B cell (primary cell): ENCODE data around the gene SLC2A6. TPM values are rescaled to one million over a fixed set of nuclear protein-coding genes. Genes with fewer than 3 reads are reported as not detected.

Experiments used
- ATAC-seq: fragments of 200-7000 bp; cut with Tn5 transposase; one replicate; pipeline ENCODE4 v1.10.0; 2021; ENCODE audit warnings: low read depth, mild to moderate bottlenecking, moderate number of reproducible peaks, moderate library complexity
- CTCF ChIA-PET: fragments of 350-600 bp; sonication (Branson Sonifier 250); formaldehyde crosslinking; loops from one replicate; lab custom pipeline; 2021; ENCODE audit warnings: antibody characterized with exemption, inconsistent platforms; lab: Charles Lee
- POLR2A ChIA-PET: fragments of 350-600 bp; sonication (Branson Sonifier 250); formaldehyde crosslinking; loops from one replicate; lab custom pipeline; 2021; ENCODE audit warnings: antibody characterized with exemption; lab: Charles Lee
- DNase-seq: peaks from one replicate; pipeline ENCODE4 v3.0.0; 2013
- H2AFZ ChIP-seq: 2 replicates; pipeline ENCODE4 v1.6.1; 2012; ENCODE audit warnings: mild to moderate bottlenecking, low read depth, low read length; ENCODE audit not compliant: insufficient read depth, poor library complexity, severe bottlenecking
- H3K27ac ChIP-seq, 2 donors: 1 replicate in 1 of 2; 2 replicates in 1 of 2; pipeline ENCODE4 v1.5.1; 2012 to 2013; ENCODE audit warnings: low read length in 2 of 2, mild to moderate bottlenecking in 2 of 2, moderate library complexity in 1 of 2
- H3K27me3 ChIP-seq, 4 experiments: fragments of 200-600 bp in 1 of 4; sonication (generic) in 1 of 4; replicated peaks in 1 of 4; 1 replicate in 2 of 4; 2 replicates in 2 of 4; pipeline versions ENCODE4 v1.6.1 to v1.7.0; 2013 to 2016; ENCODE audit warnings: low read length in 3 of 4, mild to moderate bottlenecking in 2 of 4, mixed read lengths in 1 of 4, moderate library complexity in 1 of 4; ENCODE audit not compliant: insufficient read depth in 4 of 4, control insufficient read depth in 3 of 4; ENCODE audit errors: control extremely low read depth in 1 of 4
- H3K36me3 ChIP-seq, 2 experiments: replicated peaks in 1 of 2; 1 replicate in 1 of 2; 2 replicates in 1 of 2; pipeline versions ENCODE4 v1.6.1 to v1.7.1; 2013; ENCODE audit warnings: low read length in 1 of 2; ENCODE audit not compliant: insufficient read depth in 2 of 2, control insufficient read depth in 1 of 2; ENCODE audit errors: control extremely low read depth in 1 of 2, extremely low read depth in 1 of 2
- H3K4me1 ChIP-seq, 2 donors: fragments of 200-600 bp in 1 of 2; sonication (generic) in 1 of 2; 1 replicate in 1 of 2; 2 replicates in 1 of 2; pipeline versions ENCODE4 v1.5.1 to v1.6.1; 2013 to 2017; ENCODE audit warnings: low read length in 2 of 2; ENCODE audit not compliant: control insufficient read depth in 2 of 2, insufficient read depth in 2 of 2
- H3K4me2 ChIP-seq: replicated peaks from 2 replicates; pipeline ENCODE3; 2012; ENCODE audit warnings: mild to moderate bottlenecking, low read depth, low read length; ENCODE audit not compliant: poor library complexity, severe bottlenecking
- H3K4me3 ChIP-seq, 5 experiments: fragments of 200-600 bp in 1 of 5; sonication (generic) in 1 of 5; 1 replicate in 3 of 5; 2 replicates in 2 of 5; pipeline versions ENCODE4 v1.5.1 to v1.7.0; 2011 to 2016; ENCODE audit warnings: low read length in 4 of 5, mild to moderate bottlenecking in 4 of 5, low read depth in 2 of 5, control low read depth in 1 of 5, moderate library complexity in 1 of 5; ENCODE audit not compliant: insufficient read depth in 1 of 5; ENCODE audit errors: control extremely low read depth in 1 of 5, extremely low read depth in 1 of 5
- H3K79me2 ChIP-seq: fragments of 200-600 bp; sonication (generic); one replicate; pipeline ENCODE4 v1.6.0; 2016; ENCODE audit warnings: low read length; ENCODE audit not compliant: control insufficient read depth, insufficient read depth
- H3K9ac ChIP-seq: fragments of 200-600 bp; sonication (generic); 2 replicates; pipeline ENCODE4 v1.6.1; 2017; ENCODE audit warnings: mild to moderate bottlenecking, low read length, moderate library complexity
- H3K9me3 ChIP-seq, 3 donors: one replicate each; pipeline versions ENCODE4 v1.6.1 to v1.7.1; 2013; ENCODE audit warnings: low read length in 2 of 3; ENCODE audit not compliant: control insufficient read depth in 2 of 3, insufficient read depth in 1 of 3; ENCODE audit errors: control extremely low read depth in 1 of 3
- H4K20me1 ChIP-seq: 2 replicates; pipeline ENCODE4 v1.6.0; 2012; ENCODE audit warnings: mild to moderate bottlenecking, low read length; ENCODE audit not compliant: insufficient read depth, control insufficient read depth, poor library complexity, severe bottlenecking
- H3K27ac Mint-ChIP-seq: one replicate; pipeline ENCODE4 v1.8.0; 2021; ENCODE audit warnings: mixed read lengths
- H3K27me3 Mint-ChIP-seq: one replicate; pipeline ENCODE4 v1.8.0; 2021; ENCODE audit warnings: mixed read lengths
- H3K4me1 Mint-ChIP-seq: one replicate; pipeline ENCODE4 v1.8.0; 2021; ENCODE audit warnings: mixed read lengths
- H3K4me3 Mint-ChIP-seq: one replicate; pipeline ENCODE4 v1.8.0; 2021; ENCODE audit warnings: mixed read lengths
- H3K9me3 Mint-ChIP-seq: one replicate; pipeline ENCODE4 v1.8.0; 2022; ENCODE audit warnings: mixed read lengths; ENCODE audit not compliant: insufficient read depth
- EZH2 ChIP-seq: IDR thresholded peaks from 2 replicates; pipeline ENCODE4 v1.6.1; 2012; ENCODE audit warnings: borderline replicate concordance, low read depth, mild to moderate bottlenecking, moderate library complexity, low read length; ENCODE audit not compliant: insufficient read depth, poor library complexity, severe bottlenecking
- WGBS: methylation state at CpG from one replicate; pipeline ENCODE4 v1.1.5; 2013; ENCODE audit warnings: missing lambda C conversion rate; ENCODE audit not compliant: insufficient coverage; 5-methylcytosine and 5-hydroxymethylcytosine counted together
- intact Hi-C: fragments of 100-400 bp; cut with micrococcal nuclease; formaldehyde crosslinking; loops from one replicate; pipeline ENCODE4 v1.10.0; 2022
- polyA plus RNA-seq: library from polyadenylated mRNA; depleted of rRNA; stranded (reverse); fragments of >200 nt; gene quantifications from 2 replicates; pipeline ENCODE4 v1.2.3, GENCODE V29; 2012
- total RNA-seq, 2 donors: library from RNA; stranded (reverse); fragments of 120-200 nt in 1 of 2; gene quantifications; 1 replicate in 1 of 2; 2 replicates in 1 of 2; pipeline versions ENCODE4 v1.2.3 to v1.2.4, GENCODE V29; 2013 to 2022
- TF ChIP-seq, protein P1 (sequence below): fragments of 200-600 bp; IDR thresholded peaks from one replicate; pipeline ENCODE4 v1.8.0; 2022; ENCODE audit warnings: antibody characterized with exemption, mild to moderate bottlenecking

The SLC2A6 gene
- total and polyA plus RNA-seq, 2 donors (not counting 1 experiment from before 2014, with no cell fraction given): 51.8 to 108 TPM

DNA sequence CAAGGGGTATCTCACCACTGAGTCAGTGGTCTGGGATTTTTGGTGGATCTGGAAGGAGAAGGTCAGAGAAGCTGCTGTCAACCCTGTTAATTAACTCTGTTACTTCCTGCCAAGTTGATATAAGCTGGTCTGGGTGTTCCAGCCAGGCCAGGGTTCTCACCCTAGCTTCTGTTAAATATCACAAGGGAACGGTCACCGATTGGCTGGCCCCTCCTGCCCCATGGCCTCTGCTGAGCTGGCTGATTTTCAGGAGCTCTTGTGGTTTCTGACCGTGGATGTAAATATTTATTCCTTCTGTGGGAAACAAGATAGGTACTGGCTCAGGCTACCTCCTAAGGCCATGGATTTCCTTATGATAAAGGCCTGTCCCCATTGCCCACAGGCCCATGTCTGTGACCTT, 55.7 kb downstream of the SLC2A6 start:
- Mint-ChIP-seq H3K4me3 (no peak overlapping the region), H3K27ac (no peak overlapping the region), H3K4me1 (peaks cover 36% of the 10 kb centered on the region), H3K27me3 (peaks cover 14% of the 10 kb centered on the region), H3K9me3 (peaks cover 4% of the 10 kb centered on the region)
- Histone ChIP-seq H4K20me1 (no peaks in the 10 kb centered on the region), H3K4me2 (no peak overlapping the region), H3K9ac (no peak overlapping the region), H3K27me3 (peaks cover 0 to 19% (median 5%) of the 10 kb centered on the region in 4 experiments), H3K9me3 (peaks cover 0 to 7% (median 0%) of the 10 kb centered on the region in 3 donors), H3K36me3 (no peaks in the 10 kb centered on the region), H2AFZ (no peak overlapping the region), H3K4me1 (peaks cover 25 to 42% of the 10 kb centered on the region in 2 donors), H3K4me3 (no peak overlapping the region), H3K79me2 (no peaks in the 10 kb centered on the region), H3K27ac (no peak overlapping the region)
- ATAC-seq (no peak), DNase-seq (no peak)
- TF ChIP-seq, protein P1, sequence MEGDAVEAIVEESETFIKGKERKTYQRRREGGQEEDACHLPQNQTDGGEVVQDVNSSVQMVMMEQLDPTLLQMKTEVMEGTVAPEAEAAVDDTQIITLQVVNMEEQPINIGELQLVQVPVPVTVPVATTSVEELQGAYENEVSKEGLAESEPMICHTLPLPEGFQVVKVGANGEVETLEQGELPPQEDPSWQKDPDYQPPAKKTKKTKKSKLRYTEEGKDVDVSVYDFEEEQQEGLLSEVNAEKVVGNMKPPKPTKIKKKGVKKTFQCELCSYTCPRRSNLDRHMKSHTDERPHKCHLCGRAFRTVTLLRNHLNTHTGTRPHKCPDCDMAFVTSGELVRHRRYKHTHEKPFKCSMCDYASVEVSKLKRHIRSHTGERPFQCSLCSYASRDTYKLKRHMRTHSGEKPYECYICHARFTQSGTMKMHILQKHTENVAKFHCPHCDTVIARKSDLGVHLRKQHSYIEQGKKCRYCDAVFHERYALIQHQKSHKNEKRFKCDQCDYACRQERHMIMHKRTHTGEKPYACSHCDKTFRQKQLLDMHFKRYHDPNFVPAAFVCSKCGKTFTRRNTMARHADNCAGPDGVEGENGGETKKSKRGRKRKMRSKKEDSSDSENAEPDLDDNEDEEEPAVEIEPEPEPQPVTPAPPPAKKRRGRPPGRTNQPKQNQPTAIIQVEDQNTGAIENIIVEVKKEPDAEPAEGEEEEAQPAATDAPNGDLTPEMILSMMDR: no peak
- TF ChIP-seq EZH2: no peak
- intact Hi-C loops: no loop called here
- ChIA-PET POLR2A (no interaction called here), CTCF (interaction anchor here (1.0 kb wide), 1 partner anchor 24 kb away, joined by 3 read pairs; no protein-coding TSS in a partner anchor)
- 75% methylated on average over 3 of the region's 3 CpGs for WGBS
